Ovary (tissue), 3 donors: ENCODE results near the gene LIMA1.

Experiments used
- CTCF ChIP-seq, 3 donors: fragments of 450-650 bp in 2 of 3; fragments of 200-600 bp in 1 of 3; IDR thresholded peaks; one replicate each; pipeline versions ENCODE4 v1.5.1 to v1.8.0; 2016 to 2022; ENCODE audit warnings: antibody characterized with exemption in 3 of 3, mild to moderate bottlenecking in 1 of 3
- POLR2A ChIP-seq: fragments of 450-650 bp; IDR thresholded peaks from one replicate; pipeline ENCODE4 v1.6.1; 2017; ENCODE audit warnings: antibody characterized with exemption, mild to moderate bottlenecking, moderate library complexity
- donor health status: DM: no; HTN: no; CAD: no.

GRCh38 chr12:50192236-50192635, 91.1 kb downstream of the LIMA1 start:
- TF ChIP-seq CTCF (IDR thresholded peaks at IDR 0.05): no peak
- no peak for TF ChIP-seq POLR2A
